Measurements from ENCODE around the gene PRKAR1B.

PRKAR1B gene

GRCh38 chr7:569071-569855, 157.8 kb downstream of the PRKAR1B start:
- no peak for TF ChIP-seq CTCF (IDR thresholded peaks at IDR 0.05)
- no peak for DNase-seq (ENCODE audit: low spot score)
- H3K27ac ChIP-seq, result peak overlapping the region; percentile 66 to 87
- H3K4me3 ChIP-seq, result no peak overlapping the region

GRCh38 chr7:568031-568951, 158.8 kb downstream of the PRKAR1B start:
- DNase-seq (ENCODE audit: low spot score), result no peak
- no peak for TF ChIP-seq CTCF (IDR thresholded peaks at IDR 0.05)
- Histone ChIP-seq H3K27ac (peak overlapping the region; percentile 66 to 87), H3K4me3 (peak overlapping the region; percentile 29)

GRCh38 chr7:567305-567883, 159.7 kb downstream of the PRKAR1B start:
- Histone ChIP-seq H3K4me3 (no peak overlapping the region), H3K27ac (peak overlapping the region; percentile 66 to 87)
- TF ChIP-seq CTCF (IDR thresholded peaks at IDR 0.05), result no peak
- no peak for DNase-seq (ENCODE audit: low spot score)

GRCh38 chr7:566100-566499, 161.0 kb downstream of the PRKAR1B start:
- DNase-seq (ENCODE audit: low spot score), result no peak
- Histone ChIP-seq H3K27ac (no peak overlapping the region), H3K4me3 (no peak overlapping the region)
- TF ChIP-seq CTCF (IDR thresholded peaks at IDR 0.05), result no peak

- no peak for TF ChIP-seq CTCF (IDR thresholded peaks at IDR 0.05)
- DNase-seq (ENCODE audit: low spot score), result no peak
- no peak overlapping the region for H3K4me3 ChIP-seq
- H3K27ac ChIP-seq, result peak overlapping the region; percentile 4 to 45
These were observed 162.8 kb downstream of the PRKAR1B start for GRCh38 chr7:564176-564865.

GRCh38 chr7:563629-564170, 163.4 kb downstream of the PRKAR1B start:
- peak overlapping the region in 1 of 2 donors; percentile 45 for H3K27ac ChIP-seq
- H3K4me3 ChIP-seq, result no peak overlapping the region
- TF ChIP-seq CTCF (IDR thresholded peaks at IDR 0.05), result no peak
- no peak for DNase-seq (ENCODE audit: low spot score)
